HCT116 (cell line): ENCODE measurements around the gene HRH2. TPM values are rescaled to one million over a fixed set of nuclear protein-coding genes. Genes with fewer than 3 reads are reported as not detected.

Source experiments
- ATAC-seq: fragments of 200-7000 bp; cut with Tn5 transposase; 2 replicates; pipeline ENCODE4 v1.9.1; 2020; ENCODE audit warnings: mild to moderate bottlenecking, moderate library complexity
- BruUV-seq: library from RNA; stranded (reverse); fragments of 400-500 nt; replicated peaks from 2 replicates; lab custom pipeline; 2021; lab: Mats Ljungman, UMichigan
- CTCF ChIA-PET: fragments of 300-600 bp; sonication (Branson Sonifier 250); formaldehyde crosslinking; loops from one replicate; lab custom pipeline; 2021; ENCODE audit warnings: antibody characterized with exemption; lab: Charles Lee
- POLR2A ChIA-PET: fragments of 300-600, 350-600 bp; sonication (Branson Sonifier 250); formaldehyde crosslinking; loops from one replicate; lab custom pipeline; 2021; ENCODE audit warnings: antibody characterized with exemption; lab: Charles Lee
- RAD21 ChIA-PET, 2 experiments: fragments of 300-600 bp; sonication (Branson Sonifier 250); formaldehyde crosslinking; loops; one replicate each; lab custom pipeline; 2023; ENCODE audit warnings: low total read pairs in 2 of 2; ENCODE audit not compliant: uncharacterized antibody in 2 of 2, unreplicated experiment in 2 of 2, low non-redundant PET in 1 of 2; lab: Charles Lee
- DNase-seq: peaks from one replicate; pipeline ENCODE4 v3.0.0-alpha.2; 2010; ENCODE audit warnings: low read depth, low spot score
- H2AFZ ChIP-seq: fragments of 200-600 bp; shearing (Covaris generic), sonication (generic); 2 replicates; pipeline ENCODE4 v1.6.1; 2017; ENCODE audit warnings: low read depth, mixed run types, mixed read lengths, antibody characterized with exemption, low read length; ENCODE audit not compliant: poor library complexity, severe bottlenecking
- H3K27ac ChIP-seq: 2 replicates; pipeline ENCODE4 v1.5.1; 2012; ENCODE audit warnings: low read depth, low read length
- H3K27me3 ChIP-seq: fragments of 200-600 bp; sonication (generic); 2 replicates; pipeline ENCODE4 v1.6.1; 2016; ENCODE audit warnings: mixed run types, low read length, mixed read lengths; ENCODE audit not compliant: insufficient read depth
- H3K36me3 ChIP-seq, 2 experiments: fragments of 200-500 bp in 1 of 2; fragments of 200-600 bp in 1 of 2; sonication (Bioruptor generic) in 1 of 2; sonication (generic) in 1 of 2; 2 replicates each; pipeline versions ENCODE4 v1.5.1 to v1.6.1; 2014 to 2016; ENCODE audit warnings: low read length in 2 of 2, inconsistent platforms in 1 of 2, mixed read lengths in 1 of 2, mixed run types in 1 of 2; ENCODE audit not compliant: insufficient read depth in 2 of 2, control insufficient read depth in 1 of 2
- H3K4me1 ChIP-seq, 2 experiments: fragments of 200-600 bp in 1 of 2; sonication (generic) in 1 of 2; 2 replicates each; pipeline versions ENCODE4 v1.5.1 to v1.6.1; 2012 to 2017; ENCODE audit warnings: low read length in 2 of 2, inconsistent platforms in 1 of 2, mild to moderate bottlenecking in 1 of 2, mixed read lengths in 1 of 2, mixed run types in 1 of 2, moderate library complexity in 1 of 2; ENCODE audit not compliant: insufficient read depth in 2 of 2, control insufficient read depth in 1 of 2
- H3K4me2 ChIP-seq: fragments of 200-600 bp; sonication (generic); 2 replicates; pipeline ENCODE4 v1.6.1; 2017; ENCODE audit warnings: mixed run types, low read length, mixed read lengths
- H3K4me3 ChIP-seq, 2 experiments: fragments of 200-600 bp in 1 of 2; sonication (generic) in 1 of 2; replicated peaks in 1 of 2; 2 replicates each; pipeline ENCODE4 v1.5.1; 2011 to 2016; ENCODE audit warnings: low read length in 2 of 2, control low read depth in 1 of 2, low read depth in 1 of 2, mild to moderate bottlenecking in 1 of 2, mixed read lengths in 1 of 2, mixed run types in 1 of 2
- H3K79me2 ChIP-seq: fragments of 200-600 bp; sonication (generic); 2 replicates; pipeline ENCODE4 v1.6.1; 2017; ENCODE audit warnings: mild to moderate bottlenecking, mixed run types, low read length, moderate library complexity, mixed read lengths; ENCODE audit not compliant: insufficient read depth
- H3K9ac ChIP-seq: fragments of 200-600 bp; sonication (generic); 2 replicates; pipeline ENCODE4 v1.6.1; 2016; ENCODE audit warnings: low read length, mixed read lengths
- H3K9me2 ChIP-seq: fragments of 200-600 bp; sonication (generic), shearing (Covaris generic); 2 replicates; pipeline ENCODE4 v1.6.1; 2017; ENCODE audit warnings: mixed run types, mild to moderate bottlenecking, moderate library complexity; ENCODE audit not compliant: insufficient read depth
- H3K9me3 ChIP-seq, 2 experiments: fragments of 200-500 bp in 1 of 2; fragments of 200-600 bp in 1 of 2; sonication (Bioruptor generic) in 1 of 2; sonication (generic) in 1 of 2; 2 replicates each; pipeline ENCODE4 v1.6.1; 2014 to 2017; ENCODE audit warnings: low read length in 2 of 2, mixed read lengths in 2 of 2, inconsistent platforms in 1 of 2, low read depth in 1 of 2, mild to moderate bottlenecking in 1 of 2, mixed run types in 1 of 2, moderate library complexity in 1 of 2; ENCODE audit not compliant: control insufficient read depth in 1 of 2, insufficient read depth in 1 of 2
- H4K20me1 ChIP-seq: fragments of 200-600 bp; sonication (generic), shearing (Covaris generic); 2 replicates; pipeline ENCODE4 v1.6.1; 2017; ENCODE audit warnings: mixed run types, mild to moderate bottlenecking, moderate library complexity; ENCODE audit not compliant: insufficient read depth
- CEBPB ChIP-seq: IDR thresholded peaks from 2 replicates; pipeline ENCODE4 v1.6.1; 2012; ENCODE audit warnings: low read depth
- EZH2 ChIP-seq: fragments of 200-600 bp; sonication (generic); IDR thresholded peaks from 2 replicates; pipeline ENCODE4 v1.6.1; 2017; ENCODE audit warnings: antibody characterized with exemption, mixed run types
- EZH2phosphoT487 ChIP-seq: fragments of 200-600 bp; IDR thresholded peaks from 2 replicates; pipeline ENCODE4 v1.6.1; 2018; ENCODE audit warnings: antibody characterized with exemption, borderline replicate concordance
- FOSL1 ChIP-seq: IDR thresholded peaks from 2 replicates; pipeline ENCODE4 v1.6.1; 2012; ENCODE audit warnings: low read depth
- JUND ChIP-seq: IDR thresholded peaks from 2 replicates; pipeline ENCODE4 v1.6.1; 2012
- POLR2AphosphoS5 ChIP-seq: IDR thresholded peaks from 2 replicates; pipeline ENCODE4 v1.6.1; 2011; ENCODE audit warnings: mild to moderate bottlenecking, low read depth, low read length, moderate library complexity
- RAD21 ChIP-seq: IDR thresholded peaks from 2 replicates; pipeline ENCODE4 v1.6.1; 2012; ENCODE audit warnings: low read depth, mild to moderate bottlenecking
- SIN3A ChIP-seq: IDR thresholded peaks from 2 replicates; pipeline ENCODE4 v1.6.1; 2012; ENCODE audit warnings: low read depth
- SP1 ChIP-seq: IDR thresholded peaks from 2 replicates; pipeline ENCODE4 v1.6.1; 2012; ENCODE audit warnings: low read depth
- SRF ChIP-seq: IDR thresholded peaks from 2 replicates; pipeline ENCODE4 v1.6.1; 2012; ENCODE audit warnings: low read depth
- TCF7L2 ChIP-seq: IDR thresholded peaks from 2 replicates; pipeline ENCODE4 v1.7.0; 2011; ENCODE audit warnings: borderline replicate concordance, inconsistent platforms; ENCODE audit not compliant: insufficient read depth, insufficient read length; ENCODE audit errors: extremely low read depth
- ZFX ChIP-seq: fragments of 450-650 bp; IDR thresholded peaks from 2 replicates; pipeline ENCODE4 v1.6.1; 2017
- intact Hi-C: fragments of 100-400 bp; cut with micrococcal nuclease; formaldehyde crosslinking; loops from 2 replicates; pipeline ENCODE4 v1.10.0; 2022
- total RNA-seq: library from RNA; stranded (reverse); gene quantifications from one replicate; pipeline ENCODE4 v1.2.1, GENCODE V29; 2021; ENCODE audit not compliant: unreplicated experiment
- TF ChIP-seq, protein P1 (sequence below), 3 experiments: fragments of 200-600 bp in 1 of 3; sonication (generic) in 1 of 3; IDR thresholded peaks in 2 of 3; conservative IDR thresholded peaks in 1 of 3; 2 replicates each; pipeline ENCODE4 v1.5.1; 2012 to 2017; ENCODE audit warnings: low read depth in 2 of 3, low read length in 2 of 3, antibody characterized with exemption in 1 of 3, borderline replicate concordance in 1 of 3, control low read depth in 1 of 3, mild to moderate bottlenecking in 1 of 3, mixed read lengths in 1 of 3, mixed run types in 1 of 3, moderate library complexity in 1 of 3; ENCODE audit not compliant: insufficient read depth in 1 of 3
- TF ChIP-seq, protein P2 (sequence below): IDR thresholded peaks from 2 replicates; pipeline ENCODE4 v1.6.1; 2012

HRH2 gene
- total RNA-seq, 1 experiment from 2014 or later, result 0.12 TPM

DNA sequence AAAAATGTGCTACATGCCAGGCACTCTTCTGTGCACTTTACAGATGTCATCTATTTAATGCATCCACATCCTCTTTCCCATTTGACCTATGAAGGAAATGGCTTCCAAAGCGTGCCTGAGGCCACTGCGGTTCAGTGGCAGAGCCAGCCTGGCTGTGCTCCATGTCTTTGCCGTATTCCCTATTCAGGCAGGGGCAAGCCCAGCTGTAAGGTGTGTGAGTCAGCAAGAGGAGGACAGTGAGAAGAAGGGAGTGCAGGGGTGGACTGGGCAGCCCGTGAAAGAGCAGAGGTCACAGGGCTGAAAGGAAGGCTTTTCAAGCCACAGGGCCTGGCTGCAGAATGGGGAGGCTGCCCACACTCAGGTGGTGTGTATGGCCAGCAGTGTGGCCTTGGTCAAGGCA, 91.7 kb downstream of the HRH2 start:
- Histone ChIP-seq H3K79me2 (no peaks in the 10 kb centered on the region), H3K36me3 (no peaks in the 10 kb centered on the region), H3K4me1 (peaks cover 6 to 15% of the 10 kb centered on the region in 2 experiments; a peak in 3 of 4 replicates), H4K20me1 (no peaks in the 10 kb centered on the region), H3K9me2 (no peaks in the 10 kb centered on the region), H3K4me3 (no peak overlapping the region), H3K4me2 (no peak overlapping the region), H2AFZ (no peak overlapping the region), H3K9ac (no peak overlapping the region), H3K9me3 (no peaks in the 10 kb centered on the region), H3K27ac (no peak overlapping the region), H3K27me3 (peaks cover 7% of the 10 kb centered on the region; the same call in 1 of the 2 replicates)
- TF ChIP-seq RAD21 (no peak), EZH2 (no peak), ZFX (no peak), TCF7L2 (no peak), JUND (no peak), CEBPB (no peak), FOSL1 (no peak), EZH2phosphoT487 (no peak), POLR2AphosphoS5 (no peak), SIN3A (no peak), SRF (no peak), SP1 (no peak)
- TF ChIP-seq, protein P1, sequence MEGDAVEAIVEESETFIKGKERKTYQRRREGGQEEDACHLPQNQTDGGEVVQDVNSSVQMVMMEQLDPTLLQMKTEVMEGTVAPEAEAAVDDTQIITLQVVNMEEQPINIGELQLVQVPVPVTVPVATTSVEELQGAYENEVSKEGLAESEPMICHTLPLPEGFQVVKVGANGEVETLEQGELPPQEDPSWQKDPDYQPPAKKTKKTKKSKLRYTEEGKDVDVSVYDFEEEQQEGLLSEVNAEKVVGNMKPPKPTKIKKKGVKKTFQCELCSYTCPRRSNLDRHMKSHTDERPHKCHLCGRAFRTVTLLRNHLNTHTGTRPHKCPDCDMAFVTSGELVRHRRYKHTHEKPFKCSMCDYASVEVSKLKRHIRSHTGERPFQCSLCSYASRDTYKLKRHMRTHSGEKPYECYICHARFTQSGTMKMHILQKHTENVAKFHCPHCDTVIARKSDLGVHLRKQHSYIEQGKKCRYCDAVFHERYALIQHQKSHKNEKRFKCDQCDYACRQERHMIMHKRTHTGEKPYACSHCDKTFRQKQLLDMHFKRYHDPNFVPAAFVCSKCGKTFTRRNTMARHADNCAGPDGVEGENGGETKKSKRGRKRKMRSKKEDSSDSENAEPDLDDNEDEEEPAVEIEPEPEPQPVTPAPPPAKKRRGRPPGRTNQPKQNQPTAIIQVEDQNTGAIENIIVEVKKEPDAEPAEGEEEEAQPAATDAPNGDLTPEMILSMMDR (IDR thresholded peaks at IDR 0.05 in 2 of 3, conservative IDR thresholded peaks at IDR 0.05 in 1 of 3; ENCODE audit: borderline replicate concordance in 1 of 3, insufficient read depth in 1 of 3, low read depth in 2 of 3, low read length in 2 of 3), result no peak
- TF ChIP-seq, protein P2, sequence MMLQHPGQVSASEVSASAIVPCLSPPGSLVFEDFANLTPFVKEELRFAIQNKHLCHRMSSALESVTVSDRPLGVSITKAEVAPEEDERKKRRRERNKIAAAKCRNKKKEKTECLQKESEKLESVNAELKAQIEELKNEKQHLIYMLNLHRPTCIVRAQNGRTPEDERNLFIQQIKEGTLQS, result no peak
- DNase-seq, result no peak
- intact Hi-C loops, result no loop called here
- BruUV-seq, result no TSS peak
- CTCF ChIA-PET, result no interaction called here
- RAD21 ChIA-PET, result no interaction called here
- ATAC-seq, result no peak
- POLR2A ChIA-PET, result no interaction called here
